Measurements from ENCODE around the gene RALGAPA1.

DNA sequence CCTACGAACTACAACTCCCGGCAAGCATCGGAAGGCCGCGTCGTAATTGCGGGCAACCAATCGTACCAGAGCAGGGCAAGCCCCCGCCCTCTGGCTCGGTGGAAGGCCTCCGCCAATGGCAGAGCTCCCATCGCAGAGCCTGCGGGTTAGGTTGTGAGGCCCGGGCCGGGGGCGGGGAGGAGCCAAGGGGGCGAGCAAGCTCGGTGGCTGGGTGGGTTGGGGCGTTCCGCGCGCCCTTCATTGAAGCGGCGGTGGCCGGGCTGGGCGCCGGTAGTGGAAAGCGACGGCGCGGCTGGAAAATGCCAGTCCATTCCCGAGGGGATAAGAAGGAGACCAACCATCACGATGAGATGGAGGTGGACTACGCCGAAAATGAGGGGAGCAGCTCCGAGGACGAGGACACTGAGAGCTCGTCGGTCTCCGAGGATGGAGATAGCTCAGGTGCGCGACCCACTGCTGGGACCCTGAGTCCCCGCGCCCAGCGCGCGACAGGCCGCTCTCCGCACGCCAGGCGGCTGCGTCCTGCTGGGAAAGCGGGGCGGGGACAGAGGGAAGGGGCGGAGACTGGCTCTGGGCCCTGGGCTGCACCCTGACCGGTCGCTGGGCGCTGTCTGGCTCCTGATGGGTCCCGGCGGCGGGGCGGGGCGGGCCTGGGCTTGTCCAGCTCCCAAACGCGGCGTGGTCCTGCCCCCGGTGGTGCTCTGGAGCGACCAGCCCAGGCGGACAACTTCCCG lies 17.3 kb upstream of the RALGAPA1 start, which contains the start of gene BRMS1L:
- TF ChIP-seq, protein P1, sequence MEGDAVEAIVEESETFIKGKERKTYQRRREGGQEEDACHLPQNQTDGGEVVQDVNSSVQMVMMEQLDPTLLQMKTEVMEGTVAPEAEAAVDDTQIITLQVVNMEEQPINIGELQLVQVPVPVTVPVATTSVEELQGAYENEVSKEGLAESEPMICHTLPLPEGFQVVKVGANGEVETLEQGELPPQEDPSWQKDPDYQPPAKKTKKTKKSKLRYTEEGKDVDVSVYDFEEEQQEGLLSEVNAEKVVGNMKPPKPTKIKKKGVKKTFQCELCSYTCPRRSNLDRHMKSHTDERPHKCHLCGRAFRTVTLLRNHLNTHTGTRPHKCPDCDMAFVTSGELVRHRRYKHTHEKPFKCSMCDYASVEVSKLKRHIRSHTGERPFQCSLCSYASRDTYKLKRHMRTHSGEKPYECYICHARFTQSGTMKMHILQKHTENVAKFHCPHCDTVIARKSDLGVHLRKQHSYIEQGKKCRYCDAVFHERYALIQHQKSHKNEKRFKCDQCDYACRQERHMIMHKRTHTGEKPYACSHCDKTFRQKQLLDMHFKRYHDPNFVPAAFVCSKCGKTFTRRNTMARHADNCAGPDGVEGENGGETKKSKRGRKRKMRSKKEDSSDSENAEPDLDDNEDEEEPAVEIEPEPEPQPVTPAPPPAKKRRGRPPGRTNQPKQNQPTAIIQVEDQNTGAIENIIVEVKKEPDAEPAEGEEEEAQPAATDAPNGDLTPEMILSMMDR (IDR thresholded peaks at IDR 0.05; ENCODE audit: low read length), result no peak
- no peak for TF ChIP-seq EZH2 (optimal IDR thresholded peaks at IDR 0.05; ENCODE audit: low read depth, low read length)
- TF ChIP-seq EZH2phosphoT487 (IDR thresholded peaks at IDR 0.05; ENCODE audit: low read length), result no peak

Data from MM.1S (cell line).